Mesendoderm (in vitro differentiated cells): ENCODE results near the gene PRAMEF8. TPM values are rescaled to one million over a fixed set of nuclear protein-coding genes. Genes with fewer than 3 reads are reported as not detected.
"Not testable (repeated sequence)": the region's sequence is repeated elsewhere in the genome, so short reads cannot be mapped to it uniquely, and the experiment has no call there.

Experiments
- DNase-seq: peaks from one replicate; pipeline ENCODE4 v3.0.0; 2013
- H2AK5ac ChIP-seq: 2 replicates; pipeline ENCODE4 v1.6.1; 2013; ENCODE audit warnings: low read length, inconsistent platforms
- H2BK120ac ChIP-seq: 2 replicates; pipeline ENCODE4 v1.6.1; 2013; ENCODE audit warnings: low read depth, mild to moderate bottlenecking, low read length, moderate library complexity, mixed read lengths
- H2BK15ac ChIP-seq: replicated peaks from 2 replicates; pipeline ENCODE4 v1.6.1; 2013; ENCODE audit warnings: low read depth, mild to moderate bottlenecking, moderate library complexity
- H2BK5ac ChIP-seq: 2 replicates; pipeline ENCODE4 v1.6.1; 2013; ENCODE audit warnings: low read length, inconsistent platforms
- H3K18ac ChIP-seq: 2 replicates; pipeline ENCODE4 v1.6.1; 2013; ENCODE audit warnings: mild to moderate bottlenecking, low read length, mixed read lengths
- H3K23ac ChIP-seq: one replicate; pipeline ENCODE4 v1.6.1; 2013; ENCODE audit warnings: low read length
- H3K27ac ChIP-seq: 2 replicates; pipeline ENCODE4 v1.5.1; 2013; ENCODE audit warnings: low read depth, mild to moderate bottlenecking, inconsistent platforms, low read length, moderate library complexity
- H3K27me3 ChIP-seq: 2 replicates; pipeline ENCODE4 v1.6.1; 2013; ENCODE audit warnings: low read length, control low read depth, mild to moderate bottlenecking, inconsistent platforms; ENCODE audit not compliant: insufficient read depth, poor library complexity
- H3K36me3 ChIP-seq: 2 replicates; pipeline ENCODE4 v1.6.1; 2013; ENCODE audit warnings: low read length, inconsistent platforms; ENCODE audit not compliant: control insufficient read depth, insufficient read depth
- H3K4ac ChIP-seq: one replicate; pipeline ENCODE4 v1.6.1; 2013; ENCODE audit warnings: low read depth, mild to moderate bottlenecking, low read length, moderate library complexity
- H3K4me1 ChIP-seq: 2 replicates; pipeline ENCODE4 v1.6.1; 2013; ENCODE audit warnings: low read depth, low read length, inconsistent platforms; ENCODE audit not compliant: control insufficient read depth
- H3K4me2 ChIP-seq: 2 replicates; pipeline ENCODE4 v1.6.1; 2013; ENCODE audit warnings: low read length
- H3K4me3 ChIP-seq: 2 replicates; pipeline ENCODE4 v1.5.1; 2013; ENCODE audit warnings: mild to moderate bottlenecking, low read length
- H3K56ac ChIP-seq: one replicate; pipeline ENCODE4 v1.6.1; 2013; ENCODE audit warnings: low read length
- H3K79me1 ChIP-seq: 2 replicates; pipeline ENCODE4 v1.6.1; 2013; ENCODE audit warnings: low read length, inconsistent platforms
- H3K79me2 ChIP-seq: 2 replicates; pipeline ENCODE4 v1.6.1; 2013; ENCODE audit warnings: mild to moderate bottlenecking, low read length; ENCODE audit not compliant: control insufficient read depth, insufficient read depth
- H3K9ac ChIP-seq: 2 replicates; pipeline ENCODE4 v1.6.1; 2013; ENCODE audit warnings: low read length, inconsistent platforms
- H4K5ac ChIP-seq: one replicate; pipeline ENCODE4 v1.6.1; 2013; ENCODE audit warnings: low read length
- H4K8ac ChIP-seq: one replicate; pipeline ENCODE4 v1.6.1; 2013; ENCODE audit warnings: low read depth, mild to moderate bottlenecking, control low read depth, low read length, moderate library complexity
- WGBS: extraction: QIAGEN DNeasy Blood & Tissue Kit; methylation state at CpG from one replicate; pipeline ENCODE4 v1.1.7; 2013; ENCODE audit warnings: low lambda C conversion rate, missing lambda C conversion rate; ENCODE audit not compliant: insufficient coverage; ENCODE audit errors: extremely low coverage; 5-methylcytosine and 5-hydroxymethylcytosine counted together
- small RNA-seq: library from polyadenylated mRNA; stranded (forward); fragments of <200 nt; extraction: miRNeasy Mini kit (QIAGEN cat#:217004); gene quantifications from one replicate; pipeline ENCODE3, GENCODE V24; 2013; ENCODE audit not compliant: insufficient read depth

The PRAMEF8 gene

DNA sequence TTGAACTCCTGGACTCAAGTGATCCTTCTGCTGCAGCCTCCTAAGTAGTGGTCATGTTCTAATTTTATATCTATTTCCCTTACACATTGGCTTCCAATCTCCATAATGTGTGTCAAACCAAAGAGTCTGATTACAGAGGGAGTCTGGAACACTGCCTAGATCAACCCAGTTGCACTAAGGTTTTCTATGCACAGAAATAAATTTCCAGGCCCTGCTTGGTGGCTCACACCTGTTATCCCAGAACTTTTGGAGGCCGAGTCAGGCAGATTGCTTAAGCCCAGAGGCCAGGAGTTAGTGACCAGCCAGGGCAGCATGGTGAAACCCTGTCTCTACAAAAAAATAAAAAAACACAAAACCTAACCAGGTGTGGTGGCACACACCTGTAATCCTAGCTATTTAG, 50.9 kb downstream of the PRAMEF8 start:
- not testable (repeated sequence) for H3K4me1 ChIP-seq, H3K9ac ChIP-seq, H3K27ac ChIP-seq, H2AK5ac ChIP-seq, H3K56ac ChIP-seq, H4K8ac ChIP-seq, H3K79me2 ChIP-seq, H3K23ac ChIP-seq, H3K79me1 ChIP-seq, H2BK120ac ChIP-seq, H2BK5ac ChIP-seq, H3K18ac ChIP-seq, H3K27me3 ChIP-seq, H4K5ac ChIP-seq, DNase-seq, H2BK15ac ChIP-seq, H3K36me3 ChIP-seq, H3K4ac ChIP-seq, H3K4me2 ChIP-seq, H3K4me3 ChIP-seq
- no CpG with 5 or more reads among the region's 1 CpG for WGBS

- not testable (repeated sequence) for H2BK120ac ChIP-seq, H3K23ac ChIP-seq, H2BK5ac ChIP-seq, H3K79me2 ChIP-seq, H3K18ac ChIP-seq, H3K27me3 ChIP-seq, H3K36me3 ChIP-seq, H2AK5ac ChIP-seq, H3K27ac ChIP-seq, H4K8ac ChIP-seq, H4K5ac ChIP-seq, H3K79me1 ChIP-seq, H3K4me1 ChIP-seq, H3K4me3 ChIP-seq, H2BK15ac ChIP-seq, H3K9ac ChIP-seq, H3K4ac ChIP-seq, H3K4me2 ChIP-seq, DNase-seq, H3K56ac ChIP-seq
- no CpG with 5 or more reads among the region's 2 CpGs for WGBS
Measured at GRCh38 chr1:13232056-13232455, 52.9 kb downstream of the PRAMEF8 start.

Small RNAs within 50 kb of the gene (small RNA-seq; reads per million reads assigned to genes)
- gene RNU6-771P: not detected
